GM21515 (cell line): ENCODE data around the gene PSMG4.

ENCODE experiments used
- ATAC-seq: cut with Tn5 transposase; IDR thresholded peaks from one replicate; pipeline ENCODE4 v1.9.1; 2021; ENCODE audit not compliant: unreplicated experiment

Gene PSMG4

DNA sequence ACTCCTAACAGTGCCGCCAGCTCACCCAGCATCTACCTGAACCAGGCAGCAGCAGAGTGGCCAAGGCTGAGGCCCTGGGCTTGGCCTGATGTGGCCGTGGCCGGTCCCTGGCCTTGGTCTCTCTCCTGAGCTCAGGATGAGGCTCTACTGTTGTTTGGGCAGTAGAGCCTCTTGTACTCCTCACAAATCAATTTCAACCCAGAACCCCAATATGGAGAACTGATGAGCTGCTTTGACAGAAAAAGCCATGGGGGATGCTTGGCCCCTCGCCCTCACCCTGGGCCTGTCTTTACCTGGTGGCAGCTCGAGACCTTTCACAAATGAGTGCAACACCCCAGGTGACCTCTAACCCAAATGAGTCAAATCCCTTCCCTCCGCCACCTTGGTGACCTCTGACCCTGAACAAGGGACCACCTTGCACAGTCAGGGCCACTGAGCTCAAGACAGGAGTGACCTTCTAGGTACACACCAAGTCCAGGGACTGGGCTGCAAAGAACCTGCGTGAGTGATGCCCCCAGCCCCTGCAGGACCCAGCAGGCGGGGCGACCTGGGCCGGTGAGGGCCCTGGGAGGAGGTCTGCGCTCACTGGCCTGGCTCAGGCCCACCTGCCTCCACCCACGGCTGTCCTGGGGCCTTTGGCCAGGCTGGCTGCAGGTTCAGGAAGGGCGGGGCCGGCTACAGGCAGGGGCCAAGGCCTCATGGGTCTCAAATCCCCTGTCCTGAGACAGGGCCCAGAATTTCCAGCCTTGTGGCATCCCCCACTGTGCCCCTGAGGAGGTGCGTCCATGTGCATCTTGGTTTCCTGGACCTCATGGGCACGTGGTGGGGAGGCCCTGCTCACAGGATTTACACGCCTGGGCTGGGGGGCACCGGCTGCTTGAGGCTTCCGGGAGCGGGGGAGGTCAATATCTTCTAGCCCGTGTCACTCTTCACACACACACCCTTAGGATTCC lies 30.2 kb downstream of the PSMG4 start:
- ATAC-seq: no peak

DNA sequence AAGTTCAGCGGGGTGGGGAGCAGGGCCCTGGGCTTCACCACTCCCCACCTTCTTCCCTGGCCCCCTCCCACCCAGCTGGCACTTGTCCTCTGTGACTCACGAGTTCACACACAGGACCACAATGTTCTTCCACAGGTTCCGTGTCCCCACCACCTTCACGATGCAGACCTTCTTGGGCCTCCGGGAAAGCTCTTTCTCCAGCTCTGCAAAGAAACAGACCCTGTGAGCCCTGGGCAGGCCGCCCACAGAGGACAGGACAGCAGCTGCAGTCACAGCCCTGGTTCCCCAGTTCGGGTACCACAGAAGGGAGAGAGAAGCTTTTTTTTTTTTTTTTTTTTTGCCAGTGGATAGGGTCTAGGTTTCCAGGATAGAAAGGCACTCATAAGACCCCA lies 30.9 kb downstream of the PSMG4 start:
- ATAC-seq: no peak

DNA sequence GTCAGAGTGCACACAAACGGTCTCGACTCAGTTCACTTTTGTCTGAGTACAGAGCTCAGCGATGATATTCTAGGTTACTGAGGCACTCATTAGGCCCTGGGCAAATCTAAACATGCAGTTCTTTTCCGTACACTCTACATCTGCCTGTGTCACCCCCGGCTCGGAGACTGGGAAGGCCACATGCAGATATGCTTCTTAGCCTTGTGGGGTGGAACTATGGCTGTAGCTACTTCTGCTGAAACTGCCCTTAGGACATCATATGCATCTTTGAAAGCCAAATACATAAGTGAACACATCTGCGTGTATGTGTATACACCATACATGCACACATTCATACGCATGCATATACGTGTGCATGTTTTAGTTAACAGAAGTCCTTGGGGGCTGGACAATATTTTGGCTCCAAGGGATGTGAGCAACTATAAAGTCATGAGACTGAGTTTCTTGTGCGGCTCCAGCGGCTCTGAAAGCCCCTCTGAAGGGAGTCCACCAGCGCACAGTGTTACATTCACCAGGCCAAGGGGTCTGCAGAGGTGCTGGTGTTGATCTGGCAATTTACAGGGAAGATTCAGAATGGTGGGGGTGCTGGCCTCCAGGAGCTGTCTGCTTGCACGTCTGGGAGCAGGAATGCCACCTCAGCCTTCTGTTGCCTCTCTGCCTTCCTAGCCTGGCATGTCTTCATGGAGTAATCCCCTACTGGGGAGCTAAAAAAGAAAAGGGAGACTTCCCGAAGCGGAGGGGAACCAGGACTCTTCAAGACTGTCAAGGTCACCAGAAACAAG lies 31.6 kb downstream of the PSMG4 start:
- ATAC-seq: no peak

GRCh38 chr6:3290931-3291211 lies 32.1 kb downstream of the PSMG4 start:
- no peak for ATAC-seq

- ATAC-seq: no peak
Observed at GRCh38 chr6:3291346-3291745, 32.6 kb downstream of the PSMG4 start.

DNA sequence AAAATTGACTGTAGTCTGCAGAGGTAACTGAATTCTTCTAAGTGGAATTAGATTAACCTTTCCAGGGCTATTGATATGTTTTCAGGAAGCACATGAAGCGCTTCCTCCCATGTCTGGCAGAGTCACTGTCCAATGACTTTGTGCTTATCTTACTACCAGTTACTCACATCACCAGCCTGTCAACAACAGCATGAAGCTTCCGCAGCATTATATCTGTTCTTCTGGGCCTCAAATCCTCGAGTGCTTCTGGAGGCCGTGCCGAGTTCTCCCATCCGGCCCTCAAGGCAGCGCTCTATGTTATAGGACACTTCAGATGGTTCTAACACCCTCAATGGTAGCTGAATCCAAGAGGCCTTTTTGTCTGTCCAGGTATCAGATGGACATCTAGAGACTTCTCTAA lies 33.2 kb downstream of the PSMG4 start:
- ATAC-seq: no peak

DNA sequence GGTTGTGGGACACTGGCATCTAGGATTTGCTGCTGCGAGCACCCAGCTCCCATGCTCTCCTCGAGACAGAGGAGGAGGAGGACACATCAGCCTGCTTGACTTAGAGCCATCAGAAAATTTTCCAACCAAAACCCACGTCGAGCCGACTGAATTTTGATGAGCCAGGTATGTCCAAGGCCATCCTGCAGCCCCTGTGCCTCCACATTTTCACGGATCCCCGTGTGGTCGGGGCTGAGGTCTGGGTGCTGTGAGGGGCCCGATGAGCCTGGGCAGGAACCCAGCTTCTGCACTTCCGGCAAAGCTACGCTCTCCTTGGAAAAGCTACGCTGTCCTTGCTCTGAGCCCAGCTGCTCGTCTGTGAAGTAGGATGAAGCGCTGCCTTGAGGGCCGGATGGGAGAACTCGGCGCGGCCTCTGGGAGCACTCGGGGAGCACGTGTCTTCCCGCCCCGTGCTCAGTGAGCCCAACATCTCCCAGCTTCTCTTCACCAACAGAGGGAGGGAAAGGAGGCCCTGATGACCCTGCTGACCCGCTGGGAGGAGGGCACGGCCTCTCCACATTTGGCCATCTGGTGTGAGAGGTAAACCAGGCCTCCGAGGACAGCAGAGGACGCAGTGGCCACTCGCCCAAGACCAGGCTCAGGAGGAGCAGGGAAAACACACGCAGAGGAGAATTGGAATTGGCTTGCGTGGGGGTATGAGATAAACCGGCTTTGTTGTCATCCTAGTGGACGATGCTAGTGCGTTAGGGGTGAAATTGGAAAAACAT lies 33.9 kb downstream of the PSMG4 start:
- no peak for ATAC-seq

GRCh38 chr6:3293271-3294155 lies 34.8 kb downstream of the PSMG4 start:
- no peak for ATAC-seq

- no peak for ATAC-seq
Observed at GRCh38 chr6:3294396-3294795, 35.6 kb downstream of the PSMG4 start.

DNA sequence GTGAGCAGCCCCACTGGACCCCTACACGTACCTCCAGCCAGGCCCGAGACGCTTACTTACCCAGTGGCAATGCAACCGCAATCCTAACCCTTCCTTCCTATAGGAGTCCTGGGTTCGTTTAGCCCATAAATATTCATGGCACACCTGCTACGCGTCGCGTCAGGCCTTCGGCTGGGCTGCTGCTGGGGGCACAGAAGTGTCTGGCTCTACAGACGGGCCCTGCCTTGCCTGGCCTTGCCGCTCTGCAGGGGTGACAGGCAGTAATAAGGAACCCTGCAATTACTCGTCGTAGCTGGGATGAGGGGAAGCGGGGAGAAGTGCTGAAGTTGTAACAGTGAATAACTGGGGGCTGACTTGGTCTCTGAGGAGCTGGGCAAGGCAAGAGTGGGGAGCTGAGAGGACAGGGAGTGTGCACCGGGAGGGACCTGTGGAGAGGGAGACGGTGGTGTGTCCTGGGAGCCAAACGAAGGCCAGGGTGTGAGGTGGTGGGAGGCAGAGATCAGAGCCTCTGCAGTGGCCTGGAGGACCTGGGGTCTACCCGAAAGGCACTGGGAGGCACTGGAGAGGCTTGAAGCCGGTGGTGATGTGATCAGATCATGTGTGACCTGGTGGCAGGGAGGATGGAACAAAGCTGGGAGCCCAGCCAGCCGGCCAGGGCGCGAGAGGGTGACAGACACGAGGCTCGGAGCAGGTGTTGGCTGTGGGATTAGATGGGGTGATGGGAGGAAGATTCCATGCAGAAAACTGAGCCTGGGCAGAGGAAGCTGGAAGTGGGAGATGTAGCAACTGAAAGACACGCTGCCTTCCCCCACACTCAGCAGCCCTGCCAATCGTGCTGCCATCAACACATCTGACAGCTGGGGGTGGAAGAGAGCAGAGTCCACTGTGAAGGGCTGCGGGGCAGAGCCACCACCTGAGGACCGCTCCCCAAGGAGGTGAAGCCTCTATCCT lies 36.4 kb downstream of the PSMG4 start:
- no peak for ATAC-seq

GRCh38 chr6:3296078-3296477 lies 37.3 kb downstream of the PSMG4 start:
- no peak for ATAC-seq

GRCh38 chr6:3296537-3296936 lies 37.8 kb downstream of the PSMG4 start:
- no peak for ATAC-seq

DNA sequence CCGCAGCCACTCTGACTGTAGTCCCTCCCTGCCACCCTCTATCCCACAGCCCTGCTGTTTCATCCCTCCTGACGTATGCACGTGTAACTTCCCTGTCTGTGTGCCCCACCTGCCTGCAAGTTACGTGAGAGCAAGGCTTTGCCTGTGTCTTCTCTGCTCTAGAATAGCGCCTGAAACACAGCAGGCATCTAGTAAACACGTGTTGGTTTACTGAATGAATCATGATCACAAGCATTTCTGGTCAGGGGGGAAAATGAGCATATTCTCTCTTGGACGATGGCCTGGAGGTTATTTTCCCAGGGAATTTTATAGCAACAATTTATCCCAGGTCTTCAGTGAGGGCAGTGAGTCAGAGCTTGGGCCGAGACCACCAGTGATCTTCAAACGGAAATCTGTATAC lies 38.3 kb downstream of the PSMG4 start:
- no peak for ATAC-seq

GRCh38 chr6:3297909-3298308 lies 39.2 kb downstream of the PSMG4 start:
- ATAC-seq: no peak

DNA sequence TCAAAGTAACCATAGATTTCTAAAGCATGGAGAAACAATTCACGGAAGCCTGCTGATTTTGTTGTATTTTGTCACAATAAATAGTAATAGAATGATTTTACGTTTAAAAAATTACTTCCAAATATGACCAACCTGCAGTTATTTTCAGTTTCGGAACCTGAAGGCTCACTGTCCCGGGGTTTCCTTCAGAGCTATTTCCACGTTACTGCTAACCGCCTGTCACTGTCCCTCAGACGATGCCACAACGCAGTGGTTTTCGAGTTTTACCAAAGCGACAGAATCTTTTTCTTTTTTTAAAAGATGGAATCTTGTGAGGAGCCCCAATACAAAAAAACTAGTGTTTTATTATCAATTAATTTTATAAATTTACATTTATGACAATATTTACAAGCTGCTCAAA lies 40.5 kb downstream of the PSMG4 start:
- ATAC-seq: no peak

DNA sequence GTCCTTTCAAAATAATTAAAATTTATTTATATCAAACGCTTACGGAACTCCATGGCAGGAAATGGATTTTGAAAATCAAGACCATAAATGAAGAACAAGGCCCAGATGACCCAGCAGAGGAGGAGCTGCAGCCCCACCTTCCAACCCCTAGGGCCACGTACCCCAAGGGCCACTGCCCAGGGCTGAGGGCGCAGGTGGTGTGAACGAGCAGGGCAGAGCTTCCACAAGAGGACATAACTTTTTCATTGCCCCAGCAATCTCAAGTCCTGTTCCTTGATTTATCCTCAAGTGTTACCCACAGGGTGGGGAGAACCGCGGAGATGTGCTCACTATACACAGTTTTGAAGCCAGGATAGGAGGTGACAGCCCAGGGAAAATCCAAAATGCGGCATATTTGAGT lies 42.8 kb downstream of the PSMG4 start:
- no peak for ATAC-seq

DNA sequence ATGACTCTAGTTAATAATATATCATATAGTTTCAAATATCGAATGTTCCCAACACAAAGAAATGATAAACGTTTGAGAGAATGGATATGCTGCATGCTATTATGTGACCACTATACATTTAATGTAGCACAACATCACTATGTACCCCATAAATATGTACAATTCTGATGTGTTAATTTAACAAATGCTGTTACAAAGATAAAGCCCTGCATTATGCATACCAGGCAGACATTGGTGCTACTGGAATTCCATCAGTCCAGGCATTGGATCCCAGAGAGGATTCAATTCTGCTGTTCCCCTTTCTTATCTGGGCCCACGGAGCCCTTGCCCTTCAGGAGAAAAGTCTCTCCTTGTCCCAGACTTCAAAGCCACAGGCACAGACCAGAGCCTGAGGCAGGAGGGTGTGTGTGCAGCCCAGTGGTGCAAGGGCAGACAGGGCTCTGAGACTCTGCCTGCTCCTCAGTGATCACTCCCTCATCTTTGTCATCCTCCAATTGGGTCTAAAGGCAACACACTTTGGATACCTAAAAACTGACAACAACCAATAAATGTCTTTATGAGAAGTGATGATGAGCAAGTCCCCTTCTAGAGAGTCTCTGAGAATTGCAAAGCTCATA lies 45.2 kb downstream of the PSMG4 start:
- ATAC-seq: no peak

GRCh38 chr6:3304500-3305215 lies 45.9 kb downstream of the PSMG4 start:
- ATAC-seq: no peak

GRCh38 chr6:3305216-3305565 lies 46.4 kb downstream of the PSMG4 start:
- ATAC-seq: no peak
